AG20443 (cell line): ENCODE data around the gene ANKZF1.
A peak's percentile ranks its signal among the peaks of the same experiment; 100 is the strongest.
"Not testable (repeated sequence)": the region's sequence is repeated elsewhere in the genome, so short reads cannot be mapped to it uniquely, and the experiment has no call there.

Source experiments
- DNase-seq: peaks from one replicate; pipeline ENCODE4 v3.0.0; 2012; ENCODE audit warnings: low spot score, mixed read lengths

Gene ANKZF1

DNA sequence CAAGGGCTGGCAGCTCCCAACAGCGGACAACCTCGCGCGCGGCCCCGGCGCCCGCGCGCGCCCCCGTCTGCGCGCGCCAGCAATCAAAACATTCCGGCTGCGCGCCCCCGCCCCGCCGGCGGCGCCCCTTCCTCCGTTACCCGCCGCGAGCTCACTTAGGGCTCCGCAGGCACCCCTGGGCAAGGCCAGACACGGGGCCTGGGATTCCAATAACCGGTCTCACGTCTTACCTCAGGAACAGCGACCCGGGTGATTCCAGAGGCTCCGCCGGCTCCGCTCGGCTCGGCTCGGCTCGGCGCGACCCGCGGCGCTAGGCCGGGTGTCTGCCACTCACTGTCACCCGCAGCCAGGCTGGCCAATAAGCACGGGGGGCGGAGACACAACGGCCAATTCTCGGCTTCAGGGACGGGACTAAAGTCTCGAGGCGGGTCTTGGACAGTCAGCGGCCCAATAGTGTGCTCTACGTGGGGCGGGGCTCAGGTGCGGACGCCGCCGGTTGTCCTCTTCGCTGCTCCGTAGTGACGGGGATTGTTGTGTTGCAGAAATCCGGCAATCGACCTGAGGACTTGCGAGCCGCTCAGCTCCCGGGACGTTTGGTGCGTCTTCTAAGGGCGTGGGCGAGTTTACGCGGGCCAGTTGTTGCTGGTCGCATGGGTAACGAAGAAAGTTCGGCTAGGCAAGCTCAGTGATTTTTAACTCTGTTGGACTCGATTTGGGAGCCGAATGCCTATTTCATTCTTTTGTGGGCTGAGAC is at the start of gene ANKZF1, which contains the start of gene ATG9A:
Gene ANKZF1 (plus strand): TSS at position 502 of the 754 bp plus-strand sequence. CDS start 452 bp downstream, outside the sequence.
Gene ATG9A (minus strand): TSS at position 332 of the 754 bp plus-strand sequence. CDS start 1,612 bp downstream, outside the sequence.
- peak; percentile 98 for DNase-seq

DNA sequence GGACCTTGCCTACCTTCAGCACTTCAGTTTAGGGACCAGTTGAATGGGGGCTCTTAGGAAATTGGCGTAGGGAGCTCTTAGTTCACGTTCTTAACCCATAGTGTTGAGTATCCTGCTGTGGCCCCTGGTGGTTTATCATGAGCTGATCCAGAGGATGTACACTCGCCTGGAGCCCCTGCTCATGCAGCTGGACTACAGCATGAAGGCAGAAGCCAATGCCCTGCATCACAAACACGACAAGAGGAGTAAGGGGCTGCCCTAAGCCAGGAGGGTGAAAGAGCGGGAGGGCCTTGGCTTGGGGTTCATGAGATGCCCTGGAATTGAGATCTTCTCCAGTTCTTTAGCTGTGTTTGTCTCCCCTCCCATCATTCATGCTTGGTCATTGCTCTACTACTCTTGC is 48.6 kb upstream of the ANKZF1 start:
- no peak for DNase-seq

DNA sequence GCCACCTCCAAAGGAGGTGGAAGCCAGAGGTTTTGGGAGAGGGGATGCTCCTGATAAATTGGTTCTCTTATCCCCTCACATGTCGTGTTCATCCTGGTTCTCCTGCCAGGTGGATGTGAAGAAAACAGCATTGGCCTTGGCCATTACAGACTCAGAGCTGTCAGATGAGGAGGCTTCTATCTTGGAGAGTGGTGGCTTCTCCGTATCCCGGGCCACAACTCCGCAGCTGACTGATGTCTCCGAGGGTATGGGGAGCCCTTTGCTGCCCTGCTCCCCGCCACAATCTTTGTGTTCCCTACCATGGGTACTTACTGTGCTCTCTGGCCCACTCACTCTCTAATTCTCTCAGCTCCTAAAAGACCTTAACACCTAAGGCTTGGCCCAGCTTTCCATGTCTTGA is 48.1 kb upstream of the ANKZF1 start:
- DNase-seq = no peak

GRCh38 chr2:219182331-219183150 is 47.1 kb upstream of the ANKZF1 start:
- no peak for DNase-seq

GRCh38 chr2:219183151-219183772 is 46.3 kb upstream of the ANKZF1 start:
- no peak for DNase-seq

DNA sequence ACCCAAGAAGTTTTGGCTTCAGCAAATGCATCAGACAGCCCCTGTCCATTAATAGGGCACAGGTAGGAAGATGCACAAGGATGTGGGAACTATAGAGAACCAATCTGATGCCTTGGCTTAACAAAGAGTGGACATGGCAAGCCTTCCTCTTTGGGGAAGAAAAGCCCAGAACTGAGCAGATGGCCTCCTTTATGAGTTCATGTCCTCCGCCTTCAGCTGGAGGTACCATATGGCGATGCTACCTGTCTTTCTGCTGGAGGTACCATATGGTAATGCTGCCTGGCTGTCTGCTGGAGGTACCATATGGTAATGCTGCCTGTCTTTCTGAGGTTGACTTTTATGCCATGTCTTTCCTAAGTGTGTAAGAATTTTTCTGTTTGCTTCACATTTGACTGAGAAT is 45.5 kb upstream of the ANKZF1 start:
- no peak for DNase-seq

- no peak for DNase-seq
Measured at GRCh38 chr2:219186754-219187456, 42.7 kb upstream of the ANKZF1 start.

DNA sequence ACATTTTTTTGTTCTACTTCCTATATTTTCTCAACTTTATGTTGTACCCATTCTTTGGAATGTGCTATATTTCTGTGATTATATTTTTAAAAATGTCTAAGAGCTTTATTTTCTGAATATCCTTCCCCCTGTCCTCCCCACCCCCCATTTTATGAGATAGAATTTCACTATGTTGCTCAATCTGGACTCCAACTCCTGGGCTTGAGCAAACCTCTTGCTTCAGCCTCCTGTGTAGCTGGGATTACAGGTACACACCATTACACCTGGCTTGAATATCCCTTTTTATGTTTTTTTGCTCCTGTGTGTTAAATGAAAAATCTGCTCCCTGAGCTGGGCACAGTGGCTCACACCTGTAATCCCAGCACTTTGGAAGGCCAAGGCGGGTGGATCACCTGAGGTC is 32.2 kb upstream of the ANKZF1 start:
- no peak for DNase-seq

GRCh38 chr2:219198974-219199373 is 30.6 kb upstream of the ANKZF1 start:
- DNase-seq = no peak

DNA sequence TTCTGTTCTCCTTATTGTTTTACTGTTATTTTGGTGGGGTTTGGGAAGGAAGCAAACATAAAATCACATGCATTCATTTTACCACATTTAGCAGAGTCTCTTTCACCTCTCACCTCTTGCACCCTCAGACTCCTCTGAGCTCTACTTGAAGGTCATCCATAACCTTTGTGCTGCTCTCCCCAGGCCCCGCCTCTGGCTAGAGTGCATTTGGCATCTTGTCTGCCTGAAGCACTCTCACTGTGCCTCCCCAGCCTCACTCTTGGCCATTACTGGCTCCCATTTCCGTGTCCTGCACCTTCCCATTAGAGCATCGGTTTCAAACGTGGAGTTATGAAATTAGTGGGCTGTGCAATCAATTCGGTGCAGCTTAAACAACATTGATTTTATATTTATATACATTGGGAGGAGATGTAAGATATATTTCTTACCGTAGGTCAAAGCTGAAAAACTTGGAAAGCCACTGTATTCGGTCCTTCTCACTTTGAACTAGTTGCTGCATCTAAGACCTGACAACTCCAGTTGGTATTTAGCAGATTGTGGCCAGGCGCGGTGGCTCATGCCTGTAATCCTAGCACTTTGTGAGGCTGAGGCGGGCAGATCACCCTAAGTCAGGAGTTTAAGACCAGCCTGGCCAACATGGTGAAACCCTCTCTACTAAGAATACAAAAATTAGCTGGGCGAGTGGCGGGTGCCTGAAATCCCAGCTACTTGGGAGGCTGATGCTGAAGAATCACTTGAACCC is 30.0 kb upstream of the ANKZF1 start:
- DNase-seq = no peak

GRCh38 chr2:219200502-219201326 is 28.9 kb upstream of the ANKZF1 start:
- not testable (repeated sequence) for DNase-seq

DNA sequence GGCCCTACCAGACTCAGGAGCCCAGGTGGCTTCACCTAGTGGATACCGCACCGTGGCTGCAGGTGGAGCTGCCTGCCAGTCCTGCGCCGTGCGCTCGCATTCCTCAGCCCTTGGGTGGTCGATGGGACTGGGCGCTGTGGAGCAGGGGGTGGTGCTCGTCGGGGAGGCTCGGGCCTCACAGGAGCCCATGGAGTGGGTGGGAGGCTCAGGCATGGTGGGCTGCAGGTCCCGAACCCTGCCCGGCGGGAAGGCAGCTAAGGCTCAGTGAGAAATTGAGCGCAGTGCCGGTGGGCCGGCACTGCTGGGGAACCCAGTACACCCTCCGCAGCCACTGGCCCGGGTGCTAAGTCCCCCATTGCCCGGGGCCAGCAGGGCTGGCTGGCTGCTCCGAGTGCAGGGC is 28.3 kb upstream of the ANKZF1 start:
- not testable (repeated sequence) for DNase-seq

- no peak for DNase-seq
Measured at GRCh38 chr2:219204425-219205164, 25.0 kb upstream of the ANKZF1 start.

DNA sequence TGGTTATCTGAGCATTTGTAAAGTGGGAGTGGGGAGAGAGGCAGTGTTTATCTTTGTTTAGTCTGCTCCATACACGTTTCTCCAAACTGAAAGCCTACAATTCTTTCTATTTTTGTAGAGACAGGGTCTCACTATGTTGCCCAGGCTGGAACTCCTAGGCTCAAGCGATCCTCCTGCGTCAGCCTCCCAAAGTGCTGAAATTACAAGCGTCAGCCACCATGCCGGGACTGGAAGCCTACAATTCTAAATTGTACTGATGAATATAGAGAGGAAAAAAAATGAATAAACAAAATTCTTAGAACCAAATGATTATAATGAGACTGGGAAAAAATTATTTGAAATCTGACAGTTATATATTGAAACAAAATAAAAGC is 24.5 kb upstream of the ANKZF1 start:
- DNase-seq = no peak

- no peak for DNase-seq
Measured at GRCh38 chr2:219205981-219206327, 23.7 kb upstream of the ANKZF1 start.

DNA sequence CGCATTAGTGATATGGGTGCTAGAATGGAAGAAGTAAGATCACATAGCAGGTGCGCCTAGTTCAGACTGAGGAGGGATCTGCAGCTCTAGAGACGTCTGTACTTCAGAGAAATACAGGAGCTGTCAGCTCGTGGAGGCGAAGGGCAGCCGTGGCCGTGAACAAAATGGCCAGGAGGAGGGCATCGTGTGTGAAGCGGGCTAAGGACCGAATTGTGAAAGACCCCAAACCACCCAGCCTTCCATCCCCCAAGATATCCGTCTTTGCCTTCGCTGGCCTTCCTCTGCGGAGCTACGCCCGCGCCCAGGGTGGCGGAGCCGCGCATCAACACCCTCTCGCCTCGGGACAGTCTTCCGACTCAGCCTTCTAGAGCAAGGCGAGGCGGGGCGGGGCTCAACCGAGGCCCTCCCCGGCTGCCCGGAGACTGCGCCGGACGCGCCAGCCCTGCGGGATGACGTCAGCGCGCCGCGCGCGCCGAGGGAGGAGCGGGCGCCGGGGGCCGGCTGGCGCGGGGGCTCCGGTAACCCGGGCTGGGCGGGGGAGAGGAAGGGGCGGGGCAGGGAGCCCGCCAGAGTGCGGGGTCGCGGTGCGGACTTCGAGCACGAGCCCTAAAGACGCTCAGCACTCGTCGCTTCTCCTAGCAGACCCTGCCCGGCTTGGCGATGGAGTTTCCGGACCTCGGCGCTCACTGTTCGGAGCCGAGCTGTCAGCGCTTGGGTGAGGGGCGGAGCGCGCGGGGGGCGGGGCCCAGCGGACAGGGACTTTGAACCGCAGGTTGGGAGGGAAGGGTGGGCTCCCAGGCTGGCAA is 23.1 kb upstream of the ANKZF1 start, which contains the start of gene ZFAND2B:
Gene ZFAND2B (plus strand): TSS at position 455 of the 806 bp plus-strand sequence. CDS start 206 bp downstream, at position 661.
- DNase-seq = peak; percentile 99

DNA sequence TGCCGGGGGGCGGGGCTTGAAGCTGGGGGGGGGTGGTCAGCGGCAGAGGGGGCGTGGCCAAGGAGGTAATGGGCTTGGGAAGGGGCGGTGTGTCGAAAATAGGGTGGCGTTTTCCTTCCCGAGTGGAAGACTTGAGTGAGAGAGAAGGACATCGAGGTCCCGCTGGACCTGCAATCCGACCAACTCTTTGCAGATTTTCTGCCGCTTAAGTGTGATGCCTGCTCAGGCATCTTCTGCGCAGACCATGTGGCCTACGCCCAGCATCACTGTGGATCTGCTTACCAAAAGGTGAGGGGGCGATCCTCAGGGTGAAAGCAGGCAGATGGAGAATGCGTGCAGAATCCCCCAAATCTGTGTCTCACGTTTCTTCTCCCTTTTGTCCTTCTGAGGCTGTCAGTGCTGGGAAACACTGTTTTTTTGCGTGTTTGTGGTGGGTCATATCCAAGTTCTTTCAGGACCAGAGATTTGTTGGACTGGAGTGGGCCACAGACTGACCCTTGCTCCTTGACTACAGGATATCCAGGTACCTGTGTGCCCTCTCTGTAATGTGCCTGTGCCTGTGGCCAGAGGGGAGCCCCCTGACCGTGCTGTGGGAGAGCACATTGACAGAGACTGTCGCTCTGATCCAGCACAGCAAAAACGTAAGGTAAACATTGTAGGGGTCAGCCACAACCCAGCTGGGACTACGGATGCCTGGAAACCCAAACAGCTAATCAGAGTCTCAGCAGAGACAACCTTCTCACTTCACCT is 22.3 kb upstream of the ANKZF1 start:
- DNase-seq = no peak
